Measurements from ENCODE around the gene FAM174B.

FAM174B gene

DNA sequence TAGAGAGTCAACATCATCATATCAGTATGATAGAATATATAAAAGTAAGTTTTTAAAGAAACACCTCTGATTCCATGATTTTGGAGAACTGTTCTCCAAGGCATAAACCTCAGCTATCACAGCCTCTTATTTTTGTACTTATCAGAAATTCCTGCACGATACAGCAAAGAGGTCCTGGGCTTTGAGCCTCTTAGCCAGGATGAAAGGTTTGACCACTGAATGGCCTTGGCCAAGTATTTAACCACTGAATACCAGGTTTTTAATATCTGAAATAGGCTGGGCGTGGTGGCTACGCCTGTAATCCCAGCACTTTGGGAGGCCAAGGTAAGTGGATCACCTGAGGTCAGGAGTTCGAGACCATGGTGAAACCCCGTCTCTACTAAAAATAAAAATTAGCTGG, 1.9 kb upstream of the FAM174B start:
- no peaks in the 10 kb centered on the region for H3K27me3 ChIP-seq (ENCODE audit: low read depth)
- no peak overlapping the region for H3K4me3 ChIP-seq
- H3K4me1 ChIP-seq: peaks cover 12% of the 10 kb centered on the region
- in situ Hi-C loops (cut with MboI; ENCODE audit: low sequenced_read_pairs): no loop called here
- no peaks in the 10 kb centered on the region for H3K9me3 ChIP-seq
- no peaks in the 10 kb centered on the region for H3K36me3 ChIP-seq (replicated peaks)
- DNase-seq (ENCODE audit: low spot score in 2 of 2): no peak

DNA sequence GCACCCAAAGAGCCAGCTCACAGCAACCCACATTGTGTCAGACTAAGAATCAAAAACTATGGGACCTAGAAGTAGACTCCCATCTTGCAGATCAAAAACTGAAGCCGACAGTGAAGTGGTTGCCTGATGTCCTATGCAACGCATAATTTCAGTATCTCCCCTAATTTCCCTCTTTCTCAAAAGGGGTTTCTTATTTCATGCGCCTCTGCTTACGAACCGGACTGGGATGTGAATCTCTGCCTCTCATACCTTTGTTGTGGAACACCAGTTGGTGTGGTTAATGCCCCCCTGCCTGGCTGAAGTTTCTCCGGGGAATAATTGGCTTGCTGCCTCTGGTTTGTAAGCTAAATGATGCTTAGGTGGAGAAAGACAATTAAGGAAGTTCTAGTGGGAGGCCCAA, 514 bp upstream of the FAM174B start:
- no peak for DNase-seq (ENCODE audit: low spot score in 2 of 2)
- Histone ChIP-seq H3K4me1 (peaks cover 12% of the 10 kb centered on the region), H3K9me3 (no peaks in the 10 kb centered on the region), H3K27me3 (ENCODE audit: low read depth) (no peaks in the 10 kb centered on the region), H3K4me3 (no peak overlapping the region; the same call in 1 of the 2 replicates), H3K36me3 (replicated peaks) (no peaks in the 10 kb centered on the region)
- in situ Hi-C loops (cut with MboI; ENCODE audit: low sequenced_read_pairs): no loop called here

DNA sequence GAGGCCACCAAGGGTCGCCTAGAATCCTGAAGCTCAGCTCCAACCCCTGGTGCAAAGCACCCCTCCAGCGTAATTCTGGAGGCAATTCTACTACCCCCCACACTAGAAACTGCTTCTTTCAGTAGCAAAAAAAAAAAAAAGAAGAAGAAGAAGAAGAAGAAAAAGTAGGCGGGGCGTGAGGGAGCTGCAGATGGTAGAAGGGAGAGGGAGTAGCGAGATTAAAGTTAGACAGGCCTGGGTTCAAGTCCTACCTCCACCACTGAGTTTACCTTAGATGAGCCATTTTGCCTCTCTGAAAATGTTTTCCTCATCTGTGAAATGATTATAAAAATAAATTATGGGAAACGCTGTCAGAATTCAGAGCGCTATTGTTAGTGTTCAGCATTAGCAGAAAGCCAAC, 913 bp downstream of the FAM174B start:
- Histone ChIP-seq H3K9me3 (no peaks in the 10 kb centered on the region), H3K4me1 (peaks cover 22% of the 10 kb centered on the region), H3K36me3 (replicated peaks) (no peaks in the 10 kb centered on the region), H3K4me3 (peak overlapping the region; percentile 39), H3K27me3 (ENCODE audit: low read depth) (no peaks in the 10 kb centered on the region)
- DNase-seq (ENCODE audit: low spot score in 2 of 2): no peak
- in situ Hi-C loops (cut with MboI; ENCODE audit: low sequenced_read_pairs): no loop called here

DNA sequence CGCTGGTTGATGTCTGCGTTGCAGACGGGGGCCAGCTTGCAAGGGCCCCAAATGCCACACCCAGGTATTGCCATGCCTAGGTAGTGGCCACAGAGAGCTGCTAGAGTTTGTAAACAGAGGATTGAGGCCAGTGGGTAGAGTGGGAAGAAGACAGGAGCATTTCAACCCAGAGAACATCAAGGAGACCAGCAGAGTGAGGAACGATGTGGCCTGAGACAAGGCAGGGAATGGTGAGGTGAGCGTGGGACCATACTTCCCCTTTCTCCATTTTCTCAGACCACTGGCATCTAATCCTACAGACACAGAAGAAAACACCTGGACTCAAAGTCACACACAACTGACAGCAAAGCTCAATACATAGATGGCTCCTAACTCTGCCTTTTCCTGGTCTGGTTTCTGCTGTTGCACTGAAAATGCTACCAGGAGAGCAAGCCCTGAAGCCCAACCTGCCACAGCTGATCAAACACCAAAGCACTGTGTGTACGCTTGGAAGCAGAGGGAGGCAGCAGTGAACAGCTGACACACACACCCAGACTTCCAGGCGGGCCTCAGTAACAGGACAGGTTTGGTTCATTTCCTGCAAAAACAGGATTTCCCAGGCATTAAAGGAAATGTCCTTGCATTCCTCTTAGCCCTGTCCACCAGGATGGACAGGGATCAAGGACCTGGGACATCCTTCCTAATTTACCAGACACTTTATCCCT, 1.6 kb downstream of the FAM174B start:
- Histone ChIP-seq H3K27me3 (ENCODE audit: low read depth) (no peaks in the 10 kb centered on the region), H3K36me3 (replicated peaks) (no peaks in the 10 kb centered on the region), H3K4me3 (peak overlapping the region; percentile 39; the same call in 1 of the 2 replicates), H3K9me3 (no peaks in the 10 kb centered on the region), H3K4me1 (peaks cover 29% of the 10 kb centered on the region)
- peak; percentile 46 to 68 for DNase-seq (ENCODE audit: low spot score in 2 of 2)
- in situ Hi-C loops (cut with MboI; ENCODE audit: low sequenced_read_pairs): no loop called here

GRCh38 chr15:92653366-92653765, 2.2 kb downstream of the FAM174B start:
- no peaks in the 10 kb centered on the region for H3K9me3 ChIP-seq
- H3K4me1 ChIP-seq: peaks cover 35% of the 10 kb centered on the region
- H3K4me3 ChIP-seq: no peak overlapping the region
- no peak for DNase-seq (ENCODE audit: low spot score in 2 of 2)
- in situ Hi-C loops (cut with MboI; ENCODE audit: low sequenced_read_pairs): no loop called here
- no peaks in the 10 kb centered on the region for H3K36me3 ChIP-seq (replicated peaks)
- H3K27me3 ChIP-seq (ENCODE audit: low read depth): no peaks in the 10 kb centered on the region

DNA sequence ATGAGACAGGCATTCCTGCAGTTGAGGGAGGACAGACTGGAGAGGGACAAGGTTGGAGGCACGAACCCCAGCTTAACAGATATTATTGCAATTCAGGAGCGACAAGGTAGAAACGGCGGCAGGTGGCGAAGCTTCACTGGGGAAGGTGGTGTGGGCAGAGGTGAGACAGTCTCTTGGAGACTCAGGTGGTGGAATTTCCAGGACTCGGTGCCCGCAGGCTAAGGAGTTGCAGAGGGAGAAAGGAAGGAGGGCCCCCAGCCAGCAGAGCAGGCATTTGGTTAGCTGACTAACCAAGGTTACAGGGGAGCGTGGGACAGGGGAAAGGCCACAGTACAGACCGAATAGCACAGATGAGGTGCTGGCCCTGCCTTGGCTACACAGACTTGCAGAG, 3.0 kb downstream of the FAM174B start:
- Histone ChIP-seq H3K9me3 (no peaks in the 10 kb centered on the region), H3K36me3 (replicated peaks) (no peaks in the 10 kb centered on the region), H3K27me3 (ENCODE audit: low read depth) (no peaks in the 10 kb centered on the region), H3K4me1 (peaks cover 40% of the 10 kb centered on the region), H3K4me3 (no peak overlapping the region)
- in situ Hi-C loops (cut with MboI; ENCODE audit: low sequenced_read_pairs): no loop called here
- DNase-seq (ENCODE audit: low spot score in 2 of 2): no peak

GRCh38 chr15:92651877-92652575, 3.5 kb downstream of the FAM174B start:
- no peaks in the 10 kb centered on the region for H3K9me3 ChIP-seq
- in situ Hi-C loops (cut with MboI; ENCODE audit: low sequenced_read_pairs): no loop called here
- DNase-seq (ENCODE audit: low spot score in 2 of 2): no peak
- H3K4me3 ChIP-seq: no peak overlapping the region
- H3K4me1 ChIP-seq: peaks cover 45% of the 10 kb centered on the region
- H3K27me3 ChIP-seq (ENCODE audit: low read depth): no peaks in the 10 kb centered on the region
- H3K36me3 ChIP-seq (replicated peaks): no peaks in the 10 kb centered on the region

DNA sequence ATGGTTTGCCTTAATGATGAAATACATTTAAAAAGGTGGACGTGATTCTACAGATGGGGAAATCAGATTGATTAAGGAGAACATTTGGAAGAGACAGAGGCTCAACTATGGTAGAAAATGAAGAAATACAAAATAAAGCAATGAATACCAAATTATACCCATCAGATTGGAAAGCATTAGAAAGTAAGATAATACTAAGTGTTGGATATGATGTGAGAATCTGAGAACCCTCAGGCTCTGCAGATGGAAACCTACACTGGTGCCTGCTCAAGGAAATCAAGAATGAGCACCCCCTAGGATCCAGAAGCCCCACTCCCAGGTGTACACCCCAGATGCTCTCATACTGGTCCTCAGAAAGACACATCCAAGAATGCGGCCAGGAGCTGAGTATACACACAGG, 4.6 kb downstream of the FAM174B start:
- in situ Hi-C loops (cut with MboI; ENCODE audit: low sequenced_read_pairs): no loop called here
- no peaks in the 10 kb centered on the region for H3K9me3 ChIP-seq
- no peaks in the 10 kb centered on the region for H3K27me3 ChIP-seq (ENCODE audit: low read depth)
- DNase-seq (ENCODE audit: low spot score in 2 of 2): no peak
- peaks cover 52% of the 10 kb centered on the region for H3K4me1 ChIP-seq
- no peak overlapping the region for H3K4me3 ChIP-seq
- H3K36me3 ChIP-seq (replicated peaks): no peaks in the 10 kb centered on the region

- H3K4me3 ChIP-seq: no peak overlapping the region
- in situ Hi-C loops (cut with MboI; ENCODE audit: low sequenced_read_pairs): no loop called here
- no peaks in the 10 kb centered on the region for H3K27me3 ChIP-seq (ENCODE audit: low read depth)
- DNase-seq (ENCODE audit: low spot score in 2 of 2): peak; percentile 77 to 78
- H3K9me3 ChIP-seq: no peaks in the 10 kb centered on the region
- H3K36me3 ChIP-seq (replicated peaks): no peaks in the 10 kb centered on the region
- peaks cover 53% of the 10 kb centered on the region for H3K4me1 ChIP-seq
These were observed 5.3 kb downstream of the FAM174B start for GRCh38 chr15:92650256-92650655.

DNA sequence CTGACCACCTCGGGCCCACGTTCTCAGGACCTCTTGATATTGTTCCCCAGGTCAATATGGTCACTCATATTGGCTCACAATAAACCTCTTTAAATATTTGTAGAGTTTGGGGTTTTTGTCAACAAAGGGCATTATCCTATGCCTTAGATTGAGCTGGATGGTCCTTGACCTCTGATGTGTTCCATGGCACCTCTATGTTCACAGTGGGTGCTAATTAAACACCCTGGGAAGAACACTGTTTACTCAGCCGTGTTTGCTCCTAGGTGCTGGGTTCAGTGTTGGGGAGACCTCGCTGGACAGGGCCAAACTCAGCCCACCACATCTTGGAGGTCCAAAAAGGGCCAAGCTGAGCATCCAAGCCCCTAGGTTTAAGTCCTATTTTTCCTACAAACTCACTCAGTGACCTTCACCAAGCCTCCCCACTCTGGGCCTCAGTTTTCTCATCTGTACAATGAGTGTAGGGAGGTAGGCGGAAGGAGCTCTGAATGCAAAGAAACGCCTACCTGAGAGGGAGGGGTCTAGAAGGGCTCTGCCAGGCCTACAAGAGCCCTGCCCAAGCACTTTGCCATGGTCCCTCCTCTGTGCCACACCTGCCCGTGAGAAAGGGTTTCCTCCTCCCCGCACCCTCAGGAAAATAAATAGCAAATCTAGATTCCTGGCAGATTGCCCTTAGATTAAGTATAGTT, 7.2 kb downstream of the FAM174B start:
- in situ Hi-C loops (cut with MboI; ENCODE audit: low sequenced_read_pairs): no loop called here
- H3K36me3 ChIP-seq (replicated peaks): no peaks in the 10 kb centered on the region
- H3K4me1 ChIP-seq: peaks cover 48% of the 10 kb centered on the region
- no peak for DNase-seq (ENCODE audit: low spot score in 2 of 2)
- no peaks in the 10 kb centered on the region for H3K9me3 ChIP-seq
- H3K27me3 ChIP-seq (ENCODE audit: low read depth): no peaks in the 10 kb centered on the region
- H3K4me3 ChIP-seq: no peak overlapping the region

DNA sequence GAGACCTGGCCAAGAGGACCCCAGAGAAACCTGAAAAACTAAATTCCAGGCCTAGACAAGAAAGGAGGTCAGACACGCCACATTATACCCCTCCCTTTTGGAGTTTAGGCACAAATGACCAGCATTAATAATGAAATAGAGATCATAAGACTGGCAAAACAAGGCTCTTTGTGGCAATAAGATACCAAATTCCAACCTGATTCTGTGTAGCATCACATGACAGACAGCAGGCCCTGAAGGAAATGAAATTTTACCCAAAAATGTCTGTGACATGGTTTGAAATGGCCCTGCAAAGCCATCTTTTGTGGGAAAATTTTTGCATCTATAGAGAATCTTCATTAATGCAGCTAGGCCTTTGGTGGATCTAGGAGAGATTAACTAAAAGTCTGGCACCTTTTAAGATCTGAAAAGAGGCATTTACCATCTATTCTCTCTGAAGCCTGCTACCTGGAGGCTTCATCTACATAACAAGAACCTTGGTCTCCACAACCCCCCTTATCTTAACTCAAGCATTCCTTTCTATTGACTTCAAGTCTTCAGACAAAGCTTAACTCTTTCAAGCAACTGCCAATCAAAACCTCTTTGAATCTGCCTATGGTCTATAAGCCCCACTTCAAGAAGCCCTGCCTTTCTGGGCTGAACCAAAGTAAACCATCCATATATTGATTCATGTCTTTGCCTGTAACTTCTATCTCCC, 8.0 kb downstream of the FAM174B start:
- H3K9me3 ChIP-seq: no peaks in the 10 kb centered on the region
- no peak overlapping the region for H3K4me3 ChIP-seq
- no peaks in the 10 kb centered on the region for H3K27me3 ChIP-seq (ENCODE audit: low read depth)
- H3K4me1 ChIP-seq: peaks cover 48% of the 10 kb centered on the region
- in situ Hi-C loops (cut with MboI; ENCODE audit: low sequenced_read_pairs): no loop called here
- no peaks in the 10 kb centered on the region for H3K36me3 ChIP-seq (replicated peaks)
- peak; percentile 68 to 98 for DNase-seq (ENCODE audit: low spot score in 2 of 2)

- Histone ChIP-seq H3K27me3 (ENCODE audit: low read depth) (no peaks in the 10 kb centered on the region), H3K36me3 (replicated peaks) (no peaks in the 10 kb centered on the region), H3K9me3 (no peaks in the 10 kb centered on the region), H3K4me1 (peaks cover 48% of the 10 kb centered on the region), H3K4me3 (no peak overlapping the region)
- DNase-seq (ENCODE audit: low spot score in 2 of 2): no peak
- in situ Hi-C loops (cut with MboI; ENCODE audit: low sequenced_read_pairs): no loop called here
These were observed 9.4 kb downstream of the FAM174B start for GRCh38 chr15:92646216-92646615.

DNA sequence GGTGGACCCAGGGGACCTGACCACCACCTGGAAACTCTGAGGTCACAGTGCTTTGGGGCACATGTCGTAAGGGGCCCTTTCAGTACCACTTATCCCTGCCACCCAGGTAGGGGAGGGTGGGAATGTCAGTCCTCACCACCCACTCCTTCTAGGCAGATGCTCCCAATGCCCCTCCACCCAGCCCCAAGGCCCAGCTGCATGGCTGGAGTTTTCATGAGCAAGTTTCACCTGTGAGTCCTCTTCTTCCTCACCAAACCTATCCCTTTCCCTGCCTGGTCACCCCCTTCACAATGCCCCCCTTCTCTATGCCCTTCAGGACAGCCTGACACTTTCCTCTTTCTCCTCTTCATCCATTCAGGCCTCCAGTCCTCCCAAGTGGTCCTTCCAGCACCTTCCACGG, 9.8 kb downstream of the FAM174B start:
- peaks cover 48% of the 10 kb centered on the region for H3K4me1 ChIP-seq
- no peak for DNase-seq (ENCODE audit: low spot score in 2 of 2)
- H3K27me3 ChIP-seq (ENCODE audit: low read depth): no peaks in the 10 kb centered on the region
- H3K4me3 ChIP-seq: no peak overlapping the region
- H3K9me3 ChIP-seq: no peaks in the 10 kb centered on the region
- in situ Hi-C loops (cut with MboI; ENCODE audit: low sequenced_read_pairs): no loop called here
- H3K36me3 ChIP-seq (replicated peaks): no peaks in the 10 kb centered on the region
